ENCODE measurements around the gene PUM1.

GRCh38 chr1:30957560-30958222 is 107.8 kb downstream of the PUM1 start:
- TF ChIP-seq POLR2A (IDR thresholded peaks at IDR 0.05), result no peak
- TF ChIP-seq CTCF (IDR thresholded peaks at IDR 0.05), result no peak
- no peak for TF ChIP-seq POLR2AphosphoS5 (IDR thresholded peaks at IDR 0.05; ENCODE audit: insufficient read depth in 1 of 2, low read depth in 1 of 2)

Data from vagina (tissue), 2 donors.